GM19395 (cell line): ENCODE results near the gene POLN.
"Not testable (repeated sequence)": the region's sequence is repeated elsewhere in the genome, so short reads cannot be mapped to it uniquely, and the experiment has no call there.

Experiments
- ATAC-seq: cut with Tn5 transposase; IDR thresholded peaks from one replicate; pipeline ENCODE4 v1.9.1; 2021; ENCODE audit warnings: mild to moderate bottlenecking, moderate library complexity; ENCODE audit not compliant: unreplicated experiment

The POLN gene

DNA sequence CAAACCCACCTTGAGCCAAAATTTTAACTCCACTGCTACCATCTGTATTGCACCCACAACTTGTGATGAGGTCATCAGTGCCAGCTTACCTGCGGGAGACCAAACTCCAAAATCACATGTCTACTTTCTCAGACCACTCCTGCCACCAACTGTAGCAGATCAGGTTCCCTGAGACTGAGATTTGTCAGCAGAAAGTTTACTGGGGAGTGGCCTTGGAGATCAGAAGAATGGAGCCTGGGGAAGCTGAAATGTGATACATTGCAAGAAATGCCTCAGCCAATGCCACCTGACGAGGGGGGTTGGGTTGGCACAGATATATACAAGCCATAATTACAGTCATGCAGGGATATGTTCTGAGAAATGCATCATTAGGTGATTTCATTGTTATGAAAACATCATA lies 19.1 kb downstream of the POLN start:
- no peak for ATAC-seq

DNA sequence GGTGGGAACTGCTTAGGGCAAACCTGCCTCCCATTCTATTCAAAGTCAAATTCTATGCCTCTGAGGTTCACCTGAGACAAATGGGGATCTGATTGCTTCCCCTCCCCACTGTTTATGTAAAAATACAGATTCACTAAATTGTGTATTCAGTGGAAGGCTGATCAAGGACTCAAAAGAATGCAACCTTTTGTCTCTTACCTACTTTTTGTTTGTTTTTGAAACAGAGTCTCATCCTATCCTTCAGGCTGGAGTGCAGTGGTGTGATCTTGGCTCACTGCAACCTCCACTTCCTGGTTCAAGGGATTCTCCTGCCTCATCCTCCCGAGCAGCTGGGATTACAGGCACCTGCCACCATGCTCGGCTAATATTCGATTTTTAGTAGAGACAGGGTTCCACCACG lies 20.5 kb downstream of the POLN start:
- not testable (repeated sequence) for ATAC-seq

GRCh38 chr4:2220016-2220630 lies 21.8 kb downstream of the POLN start:
- ATAC-seq = peak; percentile 56

DNA sequence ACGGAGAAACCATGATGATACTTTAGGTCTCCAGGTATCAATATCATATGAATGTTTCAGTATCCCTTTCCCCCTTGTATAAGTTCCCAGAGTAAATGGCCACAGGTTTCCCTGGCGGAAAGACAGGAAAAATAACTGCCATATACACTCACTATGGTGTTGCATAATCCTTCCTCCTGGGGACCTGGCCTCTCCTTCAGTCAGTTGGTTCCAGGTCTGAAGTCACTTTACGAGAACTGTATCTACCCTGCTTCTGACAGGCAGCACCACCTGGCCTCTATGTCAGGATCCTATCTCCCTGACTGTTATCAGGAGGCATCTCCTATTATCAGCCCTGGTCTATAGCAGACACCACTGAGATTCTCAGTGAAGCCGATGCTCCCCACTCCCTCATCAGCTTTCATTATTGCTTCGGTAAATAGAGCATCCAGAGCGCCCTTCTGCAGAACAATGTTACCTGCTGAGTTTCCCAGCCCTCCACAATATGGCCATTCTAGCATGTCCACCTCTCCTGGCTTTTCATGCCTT lies 22.6 kb downstream of the POLN start:
- no peak for ATAC-seq

DNA sequence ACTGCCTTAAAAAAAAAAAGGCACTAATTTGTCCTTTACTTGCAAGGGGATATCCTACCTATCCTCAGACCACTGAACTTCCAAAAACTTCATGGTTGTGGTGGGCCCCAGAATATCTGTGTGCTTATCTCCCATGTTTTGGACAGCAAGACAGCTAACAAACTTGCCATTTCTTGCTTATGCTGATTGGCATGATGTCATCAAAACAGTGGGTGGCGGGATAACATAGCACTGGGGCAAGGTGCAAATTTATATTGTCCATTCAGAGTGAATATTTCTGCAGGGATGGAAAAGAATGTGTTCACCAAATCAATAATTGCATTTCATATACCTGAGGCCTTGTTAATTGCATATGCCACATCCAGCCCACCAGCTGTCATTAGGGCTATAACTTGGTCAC lies 23.5 kb downstream of the POLN start:
- ATAC-seq = no peak

- ATAC-seq = no peak
Observed at GRCh38 chr4:2217726-2218125, 24.2 kb downstream of the POLN start.

GRCh38 chr4:2212831-2213230 lies 29.1 kb downstream of the POLN start:
- no peak for ATAC-seq

- not testable (repeated sequence) for ATAC-seq
Observed at GRCh38 chr4:2202789-2203188, 39.1 kb downstream of the POLN start.

DNA sequence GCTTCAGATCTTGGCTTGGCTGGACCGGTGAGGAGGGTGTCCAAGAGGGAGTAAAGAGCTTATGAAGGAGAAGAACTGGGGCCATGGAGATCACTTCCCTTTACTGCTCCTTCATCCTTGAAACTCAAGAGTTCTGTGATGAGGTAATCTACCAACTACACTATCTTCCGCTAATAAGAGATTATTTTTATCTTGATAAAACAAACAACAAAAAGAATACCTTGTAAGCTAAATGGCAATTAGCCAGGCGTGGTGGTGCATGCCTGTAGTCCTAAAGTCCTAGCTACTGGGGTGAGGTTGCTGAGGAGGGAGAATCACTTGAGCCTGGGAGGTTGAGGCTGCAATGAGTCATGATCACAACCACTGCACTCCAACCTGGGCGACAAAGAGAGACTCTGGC lies 47.4 kb downstream of the POLN start:
- ATAC-seq = no peak

GRCh38 chr4:2193326-2193725 lies 48.6 kb downstream of the POLN start:
- ATAC-seq = no peak

DNA sequence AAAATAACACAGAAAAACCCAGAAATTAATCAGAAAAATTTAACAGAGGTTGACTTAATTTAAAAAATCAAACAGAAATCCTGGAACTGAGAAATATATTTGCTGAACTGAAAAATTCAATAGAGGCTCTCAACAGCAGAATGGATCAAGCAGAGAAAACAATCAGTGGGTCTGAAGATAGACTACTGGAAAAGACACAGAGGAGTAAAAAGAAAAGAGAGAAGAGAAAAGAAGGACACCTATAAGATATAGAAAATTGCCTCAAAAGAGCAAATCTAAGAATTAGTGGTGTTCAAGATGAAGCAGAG lies 55.1 kb downstream of the POLN start:
- no peak for ATAC-seq

GRCh38 chr4:2186133-2186864 lies 55.6 kb downstream of the POLN start:
- ATAC-seq = no peak

GRCh38 chr4:2183394-2183793 lies 58.5 kb downstream of the POLN start:
- no peak for ATAC-seq

- ATAC-seq = no peak
Observed at GRCh38 chr4:2182994-2183393, 58.9 kb downstream of the POLN start.

DNA sequence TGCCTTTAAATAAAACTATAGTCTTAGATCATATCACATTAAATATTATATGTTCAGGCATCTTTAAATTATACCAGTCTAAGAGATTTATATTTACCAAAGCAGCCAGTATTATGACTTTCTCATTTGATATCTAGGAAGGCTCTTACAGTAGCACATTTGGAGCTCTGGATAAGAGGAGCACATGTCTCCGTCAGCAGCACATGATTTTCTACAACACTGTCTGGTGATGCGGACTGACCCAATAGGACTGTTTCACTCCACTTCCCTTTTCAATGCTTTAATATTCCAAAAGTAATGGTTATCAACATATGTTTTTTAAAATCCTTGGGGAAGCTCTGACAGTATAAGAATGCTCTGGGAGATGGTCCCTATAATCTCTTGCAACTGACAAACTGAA lies 61.5 kb downstream of the POLN start:
- no peak for ATAC-seq

- ATAC-seq = no peak
Observed at GRCh38 chr4:2179717-2180116, 62.2 kb downstream of the POLN start.

GRCh38 chr4:2178986-2179385 lies 62.9 kb downstream of the POLN start:
- ATAC-seq = no peak

DNA sequence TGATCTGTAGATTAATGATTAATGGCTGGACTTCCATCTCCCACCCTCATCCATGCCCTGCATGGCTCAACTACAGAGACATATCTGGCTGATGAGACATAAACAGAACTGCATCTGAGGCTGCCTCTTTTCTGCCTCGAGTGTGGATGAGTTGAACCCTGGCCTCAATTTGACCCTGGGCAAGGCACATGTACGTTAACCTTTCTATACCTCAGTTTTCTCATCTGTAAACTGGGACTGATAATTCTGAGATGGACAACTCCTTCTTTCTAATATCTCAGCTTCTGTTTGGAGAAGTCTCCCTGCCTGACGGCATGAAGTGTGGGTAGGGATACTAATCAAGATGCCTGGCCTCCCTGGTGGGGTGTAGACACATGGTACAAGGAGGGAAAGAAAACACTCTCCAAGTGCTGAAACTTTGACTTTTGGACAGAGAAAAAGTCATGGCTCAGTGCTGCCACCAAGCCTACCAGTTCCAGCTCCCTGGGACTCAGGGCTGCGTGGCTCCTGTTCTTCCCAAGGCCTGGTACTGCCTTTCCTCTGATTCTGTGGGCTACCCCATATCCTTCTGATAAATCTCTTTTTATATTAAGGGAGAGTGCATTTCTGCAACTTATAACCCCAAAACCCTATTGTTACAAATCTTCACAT lies 64.4 kb downstream of the POLN start:
- no peak for ATAC-seq

DNA sequence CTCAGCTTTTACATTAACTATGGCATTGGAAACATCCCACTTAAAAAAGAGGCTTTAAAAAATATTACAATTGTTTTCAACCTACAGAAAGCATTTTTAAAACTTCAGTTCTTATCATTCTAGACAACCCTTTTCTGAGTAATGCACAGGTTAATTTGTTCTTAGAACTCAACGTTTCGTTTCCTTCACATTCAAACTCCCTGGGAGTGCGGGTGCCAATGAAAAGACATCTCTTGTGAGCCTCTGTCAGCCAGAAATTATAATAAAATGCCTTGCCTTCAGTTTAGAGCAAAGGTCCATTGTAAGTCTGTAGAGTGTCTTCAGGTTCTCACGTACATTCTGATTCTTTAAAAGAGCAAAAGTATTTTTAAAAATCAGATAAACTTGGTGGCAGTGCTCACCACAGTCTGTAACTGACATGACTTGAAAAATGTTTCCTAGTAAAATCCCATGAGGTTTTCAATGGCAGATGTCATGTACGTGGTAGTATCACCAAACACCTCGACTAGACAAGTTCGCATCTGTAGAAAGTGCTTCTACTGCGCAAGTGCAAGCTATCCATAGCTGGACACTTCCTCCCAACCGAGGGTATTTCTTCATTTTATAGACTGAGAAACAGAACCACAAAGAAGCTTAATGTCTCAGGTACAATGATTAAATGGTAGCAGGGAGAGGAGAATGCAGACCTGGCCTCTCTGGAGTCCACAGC lies 65.8 kb downstream of the POLN start:
- no peak for ATAC-seq

- ATAC-seq = no peak
Observed at GRCh38 chr4:2174061-2174460, 67.9 kb downstream of the POLN start.

GRCh38 chr4:2172627-2173231 lies 69.2 kb downstream of the POLN start:
- ATAC-seq = no peak
